Activated CD8-positive, alpha-beta memory T cell treated with anti-CD3 and anti-CD28 coated beads, Interleukin-2, amount 50 U/mL, for 4 hours (primary cell): ENCODE measurements around the gene ANKRD53.

ENCODE experiments used
- DNase-seq: peaks from one replicate; pipeline ENCODE4 v3.0.0-alpha.2; 2020

The ANKRD53 gene

DNA sequence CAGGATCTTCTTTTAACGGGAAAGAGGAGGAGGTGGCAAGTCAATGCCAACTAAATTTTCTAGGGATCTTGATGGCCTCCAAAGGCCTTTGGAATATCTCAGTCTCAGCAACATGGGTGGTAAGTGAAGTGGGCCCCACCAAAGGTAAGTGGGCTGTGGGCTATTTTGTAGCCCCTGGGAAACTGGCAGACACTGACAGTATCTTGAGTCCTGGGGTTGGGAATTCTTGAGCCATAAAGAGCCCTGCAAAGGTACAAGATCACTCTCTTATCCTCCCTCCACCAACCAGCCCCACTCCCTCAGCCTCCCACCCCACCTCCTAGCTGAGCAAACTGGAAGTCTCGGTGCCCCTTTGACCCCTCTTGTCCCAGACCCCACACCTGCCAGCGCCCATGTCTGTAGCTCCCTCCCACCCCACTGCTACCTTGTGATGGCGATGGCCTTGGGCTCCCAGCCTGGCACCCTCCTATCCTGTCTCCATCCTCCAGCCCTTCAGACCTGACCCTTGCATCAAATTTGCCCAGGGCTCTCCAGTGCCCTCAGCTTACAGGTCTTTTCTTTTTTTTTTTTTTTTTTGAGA lies 34.2 kb upstream of the ANKRD53 start:
- DNase-seq, result no peak

DNA sequence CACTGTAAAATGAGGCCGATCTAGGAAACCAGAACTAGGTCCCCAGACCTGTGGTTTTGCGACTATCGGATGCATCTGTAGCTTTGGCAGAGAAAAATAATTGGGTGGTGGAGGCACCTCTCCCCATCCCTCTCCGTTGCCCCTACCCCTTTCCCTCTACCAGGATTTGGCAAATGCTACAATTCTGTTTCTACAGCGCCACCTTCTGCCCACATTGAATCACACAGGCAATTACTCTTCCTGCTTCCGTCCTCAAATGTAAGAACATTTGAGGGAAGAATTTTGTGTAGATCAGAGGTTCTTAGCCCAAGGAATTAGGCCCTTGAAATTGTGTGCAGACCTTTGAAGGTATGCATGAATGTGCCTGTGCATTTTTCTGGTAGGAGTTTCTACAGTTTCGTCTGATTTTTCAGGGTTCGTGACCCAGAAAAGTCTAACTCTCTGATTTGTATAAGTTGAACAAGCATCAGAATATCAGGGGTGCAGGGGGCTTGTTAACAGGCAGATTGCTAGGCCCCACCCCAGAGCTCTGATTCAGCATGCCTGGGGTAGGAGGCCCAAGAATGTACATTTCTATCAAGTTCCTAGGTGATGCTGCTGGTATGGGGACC lies 31.5 kb upstream of the ANKRD53 start:
- DNase-seq, result peak; percentile 44

DNA sequence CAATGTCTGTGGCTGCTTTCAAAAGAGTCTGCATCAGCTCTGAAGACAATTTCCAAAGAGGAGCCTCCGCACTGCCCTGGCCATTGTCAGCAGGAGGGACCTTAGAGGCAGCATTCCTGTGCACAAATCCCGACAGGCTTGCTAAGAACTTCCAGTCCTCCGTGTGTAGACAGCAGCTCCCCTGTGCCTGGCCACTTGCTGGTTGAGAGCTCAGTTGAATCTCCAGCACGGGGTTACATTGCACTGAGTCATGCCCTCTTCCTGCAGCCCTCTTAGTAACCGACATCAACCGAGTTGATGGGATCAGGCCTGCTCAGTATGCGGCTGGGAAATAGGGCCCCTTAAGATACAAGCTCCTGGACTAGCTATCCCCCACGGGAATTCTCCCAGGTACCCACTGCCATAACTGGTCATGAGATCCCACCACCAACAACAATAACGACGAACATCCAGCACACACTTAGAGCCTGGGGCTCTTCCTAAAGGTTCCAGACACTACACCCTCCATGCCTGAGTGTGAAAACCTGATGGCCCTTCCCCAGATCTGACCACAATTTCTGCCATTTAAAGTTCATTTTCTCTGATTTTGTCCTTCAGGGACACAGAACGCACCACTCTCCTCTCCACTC lies 30.8 kb upstream of the ANKRD53 start:
- DNase-seq, result no peak

DNA sequence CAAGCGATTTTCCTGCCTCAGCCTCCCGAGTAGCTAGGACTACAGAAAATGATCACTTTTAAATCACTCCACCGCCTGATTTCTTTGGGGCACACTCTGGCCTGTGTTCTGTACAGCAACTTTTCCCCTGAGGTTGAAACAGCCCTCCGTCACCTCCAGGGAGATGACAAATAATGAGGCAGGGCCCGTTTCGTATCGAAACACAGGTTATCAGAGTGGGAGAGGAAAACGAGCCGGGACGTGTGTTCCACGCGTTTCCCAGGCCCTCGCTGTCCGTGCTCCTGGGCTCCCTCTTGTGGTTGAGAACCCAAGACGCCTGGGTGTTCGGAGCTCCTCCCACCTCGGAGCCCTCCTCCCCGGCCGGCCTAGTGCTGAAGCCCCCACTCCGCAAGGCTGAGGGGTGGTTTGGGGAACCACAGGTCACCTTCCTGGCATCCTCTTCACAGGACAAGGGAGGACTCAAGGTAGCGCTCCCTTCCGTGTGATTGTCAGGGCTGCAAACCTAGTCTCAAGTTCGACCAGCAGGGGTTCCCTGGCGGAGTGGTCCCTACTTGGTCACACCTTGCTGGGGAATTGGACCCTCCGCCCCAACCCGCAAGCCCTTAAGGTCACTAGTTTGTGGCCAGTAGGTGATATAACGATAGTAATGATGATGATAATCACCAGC lies 30.0 kb upstream of the ANKRD53 start:
- DNase-seq, result peak; percentile 79

DNA sequence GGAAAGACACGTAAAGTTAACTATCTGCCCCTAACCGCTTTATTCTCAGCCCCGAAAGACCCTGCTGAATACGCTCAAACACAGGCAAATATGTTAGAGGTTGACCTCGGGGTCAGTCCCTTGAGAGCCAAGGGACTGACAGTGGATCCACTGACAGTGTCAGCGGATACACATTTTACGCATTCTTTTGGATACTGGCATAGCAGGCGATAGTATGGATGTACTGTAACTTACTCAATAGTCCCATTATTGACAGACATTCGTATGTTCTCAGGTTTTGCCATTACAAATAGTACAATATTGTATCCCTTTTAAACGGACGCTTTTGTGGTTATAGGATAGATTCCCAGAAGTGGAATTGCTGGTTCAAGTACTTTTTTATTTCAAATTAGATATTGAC lies 29.3 kb upstream of the ANKRD53 start:
- DNase-seq, result no peak

DNA sequence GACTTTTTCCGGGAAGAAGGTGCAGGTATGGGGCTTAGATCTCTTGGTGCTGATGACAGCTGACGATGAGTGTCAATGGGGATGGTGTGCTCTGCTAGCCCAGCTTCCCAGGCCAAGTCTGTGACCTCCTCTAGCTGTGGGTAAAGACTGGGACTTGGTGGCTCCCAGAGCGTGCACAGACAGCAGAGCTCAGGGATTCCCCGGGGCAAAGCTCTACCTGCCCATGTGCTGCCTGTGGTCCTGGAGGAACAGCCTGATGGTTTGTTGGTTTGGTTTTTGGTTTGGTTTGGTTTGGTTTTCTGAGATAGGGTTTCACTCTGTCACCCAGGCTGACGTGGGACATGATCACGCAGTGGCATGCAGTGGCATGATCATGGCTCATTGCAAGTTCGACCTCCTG lies 23.5 kb upstream of the ANKRD53 start:
- DNase-seq, result peak; percentile 3

DNA sequence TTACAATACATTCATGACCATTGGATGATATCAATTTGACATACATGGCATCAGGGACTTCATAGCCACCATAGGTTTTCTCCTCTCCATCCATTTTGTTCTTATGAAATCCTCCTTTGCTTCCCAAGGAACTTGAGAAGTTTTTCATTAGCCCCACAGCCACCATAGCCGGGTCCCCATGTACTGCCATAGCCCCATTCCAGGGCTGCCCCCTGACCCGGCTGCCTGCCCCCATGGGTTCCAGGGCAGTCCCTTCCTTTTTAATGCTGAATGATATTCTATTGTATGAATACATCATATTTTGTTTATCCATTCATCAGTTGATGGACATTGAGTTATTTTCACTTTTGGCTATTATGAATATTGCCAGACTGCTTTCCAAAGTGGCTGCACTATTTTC lies 22.3 kb upstream of the ANKRD53 start:
- DNase-seq, result no peak

DNA sequence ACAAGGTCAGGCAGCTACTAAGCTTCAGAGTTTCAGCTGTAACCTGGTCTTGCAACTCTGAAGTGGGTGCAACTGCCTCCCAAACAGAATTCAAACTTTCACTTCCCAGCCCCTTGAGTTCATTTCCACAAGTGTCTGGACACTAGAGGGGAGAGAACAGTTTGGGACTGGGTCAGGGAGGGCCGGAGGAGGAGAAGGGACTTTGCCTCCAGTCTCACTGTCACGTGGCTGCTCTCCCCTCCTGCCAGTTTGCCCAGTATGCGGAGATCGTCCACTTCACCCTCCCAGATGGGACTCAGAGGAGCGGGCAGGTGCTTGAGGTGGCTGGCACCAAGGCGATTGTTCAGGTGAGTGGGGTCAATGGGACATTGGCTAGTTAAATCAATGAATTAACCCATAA lies 20.6 kb upstream of the ANKRD53 start:
- DNase-seq, result no peak

DNA sequence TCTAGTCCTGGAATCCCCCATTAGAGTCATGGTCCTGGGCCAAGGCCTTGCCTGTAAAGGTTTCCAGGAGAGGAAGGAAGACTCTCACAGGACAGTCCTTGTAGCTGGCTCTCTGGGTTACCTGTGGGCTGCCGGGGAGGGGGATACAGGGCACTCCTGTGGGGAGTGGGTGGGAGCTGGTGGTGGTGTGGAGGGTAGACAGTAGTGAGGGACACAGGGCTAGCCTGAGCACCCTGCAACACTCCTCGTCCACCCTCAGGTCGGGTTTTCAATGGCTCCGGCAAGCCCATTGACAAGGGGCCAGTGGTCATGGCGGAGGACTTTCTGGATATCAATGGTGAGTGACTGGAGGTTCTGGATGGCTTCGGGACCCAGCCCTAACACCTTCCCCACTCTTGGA lies 19.7 kb upstream of the ANKRD53 start:
- no peak for DNase-seq

DNA sequence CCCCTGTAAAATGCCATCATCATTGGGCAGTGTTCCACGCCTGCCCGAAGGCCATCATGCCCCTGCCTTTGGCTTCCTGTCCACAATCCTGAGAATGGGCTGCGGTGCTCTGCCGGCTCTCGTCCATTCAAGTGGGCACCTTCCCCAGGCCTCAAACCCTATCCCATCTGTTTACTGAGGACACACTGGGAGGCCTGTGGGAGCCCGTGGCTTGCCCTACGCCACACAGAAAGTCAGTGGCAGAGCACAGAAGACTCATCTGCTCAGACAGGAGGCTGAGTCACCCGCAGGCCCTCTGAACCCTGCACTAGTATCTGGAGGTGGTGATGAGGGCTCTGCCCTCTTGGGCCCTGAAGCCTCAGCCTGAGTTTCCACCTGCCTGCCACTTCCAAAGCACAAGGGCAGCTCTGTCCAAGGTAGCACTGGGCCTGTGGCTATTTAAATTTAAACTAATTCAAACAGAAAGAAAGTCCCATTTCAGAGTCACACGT lies 19.1 kb upstream of the ANKRD53 start:
- no peak for DNase-seq

DNA sequence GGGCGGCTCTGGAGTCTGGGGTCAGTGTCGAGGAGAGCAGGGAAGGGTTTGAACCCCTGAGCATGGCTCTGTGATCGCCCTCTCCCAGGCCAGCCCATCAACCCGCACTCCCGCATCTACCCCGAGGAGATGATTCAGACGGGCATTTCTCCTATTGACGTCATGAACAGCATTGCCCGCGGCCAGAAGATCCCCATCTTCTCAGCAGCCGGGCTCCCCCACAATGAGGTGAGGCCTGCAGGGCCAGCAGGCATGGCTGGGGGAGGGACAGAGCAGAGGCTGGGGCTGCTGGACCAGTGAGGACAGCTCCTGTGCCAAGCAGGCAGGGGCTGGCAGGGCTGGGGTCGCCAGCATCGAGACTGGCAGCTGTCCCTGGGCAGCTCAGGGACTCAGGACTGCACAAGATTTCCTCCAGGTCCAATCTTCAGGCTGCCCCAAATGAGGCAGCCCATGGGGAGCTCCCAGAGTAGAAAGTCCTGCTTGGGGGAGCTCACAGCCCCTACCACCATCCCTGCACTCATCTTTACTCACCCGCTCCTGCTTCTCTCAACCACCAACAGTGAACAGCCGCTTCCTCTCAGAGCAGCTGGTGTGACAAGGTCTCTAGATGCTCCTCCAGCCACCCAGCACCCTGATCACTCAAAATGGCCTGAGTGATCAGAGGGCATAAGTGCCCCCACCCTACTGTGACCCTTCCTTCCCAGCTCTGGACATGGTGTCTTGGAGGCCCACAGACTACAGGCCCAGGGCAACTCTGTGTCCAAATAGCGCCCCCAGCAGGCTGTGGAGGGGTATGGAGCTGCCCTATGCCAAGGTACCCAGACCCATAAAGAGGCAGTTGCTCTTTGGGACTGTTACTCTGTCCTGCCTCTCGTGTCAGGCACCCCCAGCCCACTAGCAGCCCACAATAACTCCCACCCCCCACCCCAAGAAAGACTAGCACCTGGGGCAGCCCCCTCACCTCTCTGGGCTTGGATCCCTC lies 18.3 kb upstream of the ANKRD53 start:
- DNase-seq, result peak; percentile 15

DNA sequence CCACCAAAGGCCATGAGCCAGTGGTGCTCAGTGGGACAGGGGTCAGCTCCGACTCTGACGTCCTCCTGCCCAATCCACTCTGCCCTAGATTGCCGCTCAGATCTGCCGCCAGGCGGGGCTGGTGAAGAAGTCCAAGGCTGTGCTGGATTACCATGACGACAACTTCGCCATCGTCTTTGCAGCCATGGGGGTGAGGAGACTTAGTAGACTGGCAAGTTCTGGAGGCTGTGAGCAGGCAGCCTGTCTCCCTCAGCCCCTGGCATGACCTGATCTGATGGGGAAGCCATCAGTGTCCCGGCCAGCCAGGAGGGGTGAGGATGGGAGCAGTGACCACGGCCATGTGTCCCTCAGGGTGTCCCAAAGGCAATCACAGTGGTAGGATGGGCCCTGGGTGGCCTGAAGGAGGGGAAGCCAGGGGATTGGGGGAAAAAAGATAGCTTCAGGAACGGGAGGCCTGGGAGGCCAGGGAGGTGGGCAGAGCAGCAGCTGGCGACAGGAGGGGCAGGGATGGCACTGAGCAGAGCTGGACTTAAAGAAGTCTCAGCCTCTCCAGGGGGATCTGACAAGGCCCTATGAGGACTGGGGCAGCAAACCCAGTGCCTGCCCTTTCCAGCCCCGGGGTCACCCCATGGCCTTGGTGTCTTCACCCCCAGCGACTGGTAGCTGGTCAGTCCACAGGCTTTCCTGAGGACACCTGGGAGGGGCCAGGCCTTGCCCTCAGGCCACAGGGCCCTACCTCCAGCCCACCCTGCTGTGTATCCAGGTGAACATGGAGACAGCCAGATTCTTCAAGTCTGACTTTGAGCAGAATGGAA lies 17.4 kb upstream of the ANKRD53 start:
- peak; percentile 14 for DNase-seq

DNA sequence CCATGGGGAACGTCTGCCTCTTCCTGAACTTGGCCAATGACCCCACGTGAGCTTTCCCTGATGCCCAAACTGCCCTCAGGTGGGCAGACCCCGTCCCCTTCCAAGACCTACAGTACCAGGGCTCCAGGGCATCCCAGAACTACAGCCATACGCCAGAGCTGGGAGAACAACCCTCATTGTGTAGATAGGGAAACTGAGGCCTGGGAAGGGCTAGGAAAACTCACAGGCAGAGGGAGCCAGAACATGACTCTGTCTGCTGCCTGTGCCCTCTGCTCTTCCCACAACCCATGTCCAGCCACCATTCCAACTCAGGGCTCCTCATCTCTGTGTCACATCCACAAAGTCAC lies 16.8 kb upstream of the ANKRD53 start:
- no peak for DNase-seq

DNA sequence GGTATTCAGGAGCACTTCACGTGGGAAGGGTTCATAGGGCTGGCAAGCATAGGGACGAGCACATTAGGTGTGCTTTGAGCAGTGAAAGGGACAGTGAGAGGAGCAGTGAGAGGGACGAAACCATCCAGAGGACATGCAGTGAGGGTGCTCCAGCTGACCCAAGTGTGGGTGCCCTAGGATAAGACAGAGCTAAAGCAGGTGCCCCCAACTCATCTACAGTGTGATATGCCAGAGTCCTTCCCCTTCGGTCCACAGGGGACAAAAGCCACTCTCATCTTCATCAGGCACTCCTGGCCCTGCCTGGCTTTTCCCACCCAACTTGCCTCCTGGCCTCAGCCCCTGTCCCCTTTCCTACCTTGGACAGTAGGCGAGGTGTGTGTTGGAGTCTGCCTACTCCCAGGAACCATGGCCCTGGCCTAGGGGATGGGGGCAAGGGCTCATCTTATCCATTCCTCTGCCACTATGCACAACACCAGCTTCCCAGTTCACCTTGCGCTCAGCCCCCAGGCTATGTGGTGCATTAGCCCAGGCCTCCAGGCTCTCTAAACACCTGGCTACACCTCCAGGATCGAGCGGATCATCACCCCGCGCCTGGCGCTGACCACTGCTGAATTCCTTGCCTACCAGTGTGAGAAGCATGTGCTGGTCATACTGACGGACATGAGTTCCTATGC lies 16.1 kb upstream of the ANKRD53 start:
- DNase-seq, result no peak

DNA sequence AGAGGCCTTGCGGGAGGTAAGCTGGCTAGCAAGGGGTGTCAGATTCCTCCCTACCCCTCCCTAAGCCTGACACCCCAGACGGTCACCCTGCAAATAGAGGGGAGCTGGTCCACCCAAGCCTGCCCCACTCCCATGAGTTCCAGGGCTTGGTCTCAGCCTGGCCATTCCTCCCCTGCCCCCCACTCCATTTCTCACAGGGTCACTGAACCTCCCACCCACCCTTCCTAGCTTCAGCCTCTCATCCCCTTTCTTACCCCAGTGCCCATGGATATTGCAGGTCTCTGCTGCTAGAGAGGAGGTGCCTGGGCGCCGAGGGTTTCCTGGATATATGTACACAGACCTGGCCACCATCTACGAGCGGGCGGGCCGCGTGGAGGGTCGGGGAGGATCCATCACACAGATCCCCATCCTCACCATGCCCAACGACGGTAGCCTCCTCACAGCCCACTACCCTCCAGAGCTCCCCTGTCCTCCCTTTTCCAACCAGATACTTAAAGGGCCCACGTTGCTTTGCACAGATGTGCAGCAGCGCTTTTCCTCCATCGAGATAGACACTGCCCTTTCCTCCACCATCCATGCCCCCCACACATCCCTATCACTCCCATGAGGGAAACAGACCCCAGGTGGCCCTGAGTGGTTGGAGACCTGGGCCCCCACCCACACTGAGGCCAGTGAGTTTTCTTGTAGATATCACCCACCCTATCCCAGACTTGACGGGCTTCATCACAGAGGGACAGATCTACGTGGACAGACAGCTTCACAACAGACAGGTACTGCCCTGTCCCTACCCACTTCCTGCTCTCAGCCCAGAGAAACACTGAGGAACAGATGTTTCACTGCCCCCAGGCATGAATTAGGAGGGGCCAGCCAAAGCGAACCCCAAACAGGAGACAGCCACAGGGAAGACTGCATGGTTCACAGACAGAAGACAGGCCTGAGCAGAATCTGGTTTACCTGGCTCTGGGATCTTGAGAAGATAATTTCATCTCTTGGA lies 15.2 kb upstream of the ANKRD53 start:
- no peak for DNase-seq

DNA sequence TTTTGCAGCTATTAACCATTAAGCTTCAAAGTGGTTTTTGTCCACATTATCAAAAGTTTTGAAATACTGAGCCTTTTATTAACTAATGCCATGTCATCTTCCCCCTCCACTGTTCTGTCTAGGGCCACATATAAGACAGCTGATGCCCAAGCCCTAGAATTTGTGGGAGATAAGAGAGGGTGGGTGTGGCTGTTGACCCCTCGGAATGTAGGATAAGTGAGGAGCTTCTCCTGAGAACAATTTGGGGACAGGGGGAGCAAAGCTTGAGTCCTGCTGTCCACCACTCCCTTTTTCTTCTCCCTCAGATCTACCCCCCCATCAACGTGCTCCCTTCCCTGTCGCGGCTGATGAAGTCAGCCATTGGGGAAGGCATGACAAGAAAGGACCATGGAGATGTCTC lies 14.3 kb upstream of the ANKRD53 start:
- DNase-seq, result no peak

DNA sequence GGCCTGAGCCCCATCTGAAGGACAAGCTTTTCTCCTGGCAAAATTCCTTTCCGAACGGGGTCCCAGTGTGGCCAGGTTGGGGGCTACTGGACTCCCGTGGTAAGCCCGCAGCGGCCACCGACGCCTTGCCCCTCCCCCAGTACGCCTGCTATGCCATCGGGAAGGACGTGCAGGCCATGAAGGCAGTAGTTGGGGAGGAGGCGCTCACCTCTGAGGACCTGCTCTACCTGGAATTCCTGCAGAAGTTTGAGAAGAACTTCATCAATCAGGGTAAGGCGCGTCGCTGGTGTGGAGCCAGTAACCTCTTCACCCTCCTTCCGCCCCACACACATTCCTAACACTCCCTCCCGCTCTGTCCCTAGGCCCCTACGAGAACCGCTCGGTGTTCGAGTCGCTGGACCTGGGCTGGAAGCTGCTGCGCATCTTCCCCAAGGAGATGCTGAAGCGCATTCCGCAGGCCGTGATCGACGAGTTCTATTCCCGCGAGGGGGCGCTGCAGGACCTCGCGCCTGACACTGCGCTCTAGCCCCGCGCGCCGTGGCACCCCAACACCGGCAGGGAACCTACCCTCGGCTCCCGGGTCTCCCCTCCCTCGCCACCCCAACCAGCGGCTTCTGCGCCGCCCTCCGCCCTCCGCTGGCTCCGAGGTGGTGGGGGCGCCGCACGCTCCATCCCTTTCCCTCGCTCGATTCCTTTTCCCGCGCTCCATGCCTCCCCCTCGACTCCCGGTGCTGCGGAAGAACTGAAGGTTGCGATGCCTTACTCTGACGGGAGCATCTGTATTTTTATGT lies 13.6 kb upstream of the ANKRD53 start:
- peak; percentile 87 for DNase-seq

DNA sequence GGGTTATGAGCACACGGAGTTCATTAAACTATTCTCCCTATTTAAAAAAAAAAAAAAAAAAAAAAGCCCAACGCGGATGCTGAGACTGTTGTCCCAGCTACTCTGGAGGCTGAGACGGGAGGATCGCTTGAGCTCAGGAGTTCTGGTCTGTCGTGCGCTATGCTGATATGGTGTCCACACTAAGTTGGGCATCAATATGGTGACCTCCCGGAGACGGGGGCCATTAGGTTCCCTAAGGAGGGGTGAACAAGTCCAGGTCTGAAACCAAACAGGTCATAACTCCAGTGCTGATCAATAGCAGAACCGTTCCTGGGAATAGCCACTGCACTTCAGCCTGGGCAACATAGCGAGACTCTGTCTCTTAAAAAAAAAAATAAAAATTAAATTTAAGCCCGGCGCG lies 12.9 kb upstream of the ANKRD53 start:
- no peak for DNase-seq

DNA sequence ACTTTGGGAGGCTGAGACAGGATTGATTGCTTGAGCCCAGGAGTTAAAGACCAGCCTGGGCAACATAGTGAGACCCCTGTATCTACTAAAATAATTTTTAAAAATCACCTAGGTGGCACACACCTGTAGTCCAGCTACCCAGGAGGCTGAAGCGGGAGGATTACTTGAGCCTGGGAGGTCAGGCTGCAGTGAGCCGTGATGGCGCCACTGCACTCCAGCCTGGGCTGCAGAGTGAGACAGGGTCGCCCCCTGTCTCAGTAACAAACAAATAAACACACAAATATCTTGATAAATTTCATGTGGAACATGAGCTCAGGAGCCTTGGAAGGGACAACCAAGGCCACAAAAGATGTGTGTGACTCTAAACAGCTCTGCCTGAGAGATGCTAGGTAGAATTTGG lies 11.7 kb upstream of the ANKRD53 start:
- no peak for DNase-seq
